Karpas-422 (cell line): ENCODE measurements around the gene BRICD5. TPM values are rescaled to one million over a fixed set of nuclear protein-coding genes. Genes with fewer than 3 reads are reported as not detected.

Experiments
- DNase-seq: peaks from one replicate; pipeline ENCODE4 v3.0.0-alpha.2; 2015
- H2AFZ ChIP-seq: fragments of 200-600 bp; sonication (generic); 2 replicates; pipeline ENCODE4 v1.6.1; 2014; ENCODE audit warnings: antibody characterized with exemption, low read length, mixed read lengths
- H3K27ac ChIP-seq: fragments of 200-600 bp; sonication (generic); 2 replicates; pipeline ENCODE4 v1.5.1; 2014; ENCODE audit warnings: mild to moderate bottlenecking, low read length, moderate library complexity
- H3K27me3 ChIP-seq: fragments of 200-600 bp; sonication (generic); 2 replicates; pipeline ENCODE4 v1.6.1; 2014; ENCODE audit warnings: low read length, mixed read lengths
- H3K36me3 ChIP-seq: fragments of 200-600 bp; sonication (generic); 2 replicates; pipeline ENCODE4 v1.6.1; 2014; ENCODE audit warnings: low read length, mixed read lengths; ENCODE audit not compliant: insufficient read depth
- H3K4me1 ChIP-seq: fragments of 200-600 bp; sonication (generic); 2 replicates; pipeline ENCODE4 v1.6.1; 2014; ENCODE audit warnings: mild to moderate bottlenecking, low read length, mixed read lengths
- H3K4me2 ChIP-seq: fragments of 200-600 bp; sonication (generic); 2 replicates; pipeline ENCODE4 v1.6.1; 2014; ENCODE audit warnings: low read length, low read depth, mild to moderate bottlenecking; ENCODE audit not compliant: poor library complexity, severe bottlenecking
- H3K4me3 ChIP-seq: fragments of 200-600 bp; sonication (generic); 2 replicates; pipeline ENCODE4 v1.5.1; 2014; ENCODE audit warnings: mild to moderate bottlenecking, antibody characterized with exemption, low read length, mixed read lengths
- H3K79me2 ChIP-seq: fragments of 200-600 bp; sonication (generic); 2 replicates; pipeline ENCODE4 v1.6.1; 2014; ENCODE audit warnings: mild to moderate bottlenecking, low read length, mixed read lengths
- H3K9ac ChIP-seq: fragments of 200-600 bp; sonication (generic); 2 replicates; pipeline ENCODE4 v1.6.0; 2014; ENCODE audit warnings: low read length
- H3K9me2 ChIP-seq: fragments of 200-600 bp; sonication (generic), shearing (Covaris generic); replicated peaks from 2 replicates; pipeline ENCODE4 v1.6.0; 2014; ENCODE audit warnings: mild to moderate bottlenecking, low read length, moderate library complexity; ENCODE audit not compliant: insufficient read depth
- H3K9me3 ChIP-seq: fragments of 300-700, 200-600 bp; sonication (generic); 2 replicates; pipeline ENCODE4 v1.6.1; 2014; ENCODE audit warnings: low read length, mixed read lengths
- H4K20me1 ChIP-seq: fragments of 200-600 bp; sonication (generic); 2 replicates; pipeline ENCODE4 v1.6.1; 2014; ENCODE audit warnings: mild to moderate bottlenecking, antibody characterized with exemption, low read length, low read depth; ENCODE audit not compliant: insufficient read depth
- total RNA-seq: library from RNA; depleted of rRNA; stranded (reverse); fragments of >200 nt; shearing (Covaris generic); gene quantifications from 2 replicates; pipeline ENCODE4 v1.2.3, GENCODE V29; 2014; ENCODE audit warnings: low replicate concordance

The BRICD5 gene
- total RNA-seq, 1 experiment from 2014 or later: 3.7 TPM

DNA sequence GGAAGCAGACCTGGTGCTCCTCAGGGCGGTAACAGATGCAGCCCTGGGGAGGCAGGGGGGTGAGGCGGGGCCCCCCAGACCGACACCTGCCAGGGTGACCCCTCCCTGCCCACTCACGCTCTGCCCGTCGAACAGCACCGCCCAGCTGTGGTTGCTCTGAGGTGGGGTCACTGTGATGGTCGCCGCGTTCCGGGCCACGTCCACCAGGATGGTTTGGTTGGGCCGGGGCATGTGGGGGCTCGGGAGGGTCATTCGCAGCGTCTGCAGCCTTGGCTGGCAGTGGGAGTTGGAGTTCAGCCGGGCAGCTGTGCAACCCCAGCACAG is 692 bp downstream of the BRICD5 start:
- Histone ChIP-seq H3K4me1 (peaks cover 42% of the 10 kb centered on the region), H3K9me2 (no peaks in the 10 kb centered on the region), H3K4me3 (no peak overlapping the region), H3K36me3 (0 out of 2 replicates have a peak, but pooled peaks cover 5% of the 10 kb centered on the region), H3K79me2 (peaks cover 50% of the 10 kb centered on the region), H3K9ac (no peak overlapping the region), H3K27me3 (no peaks in the 10 kb centered on the region), H3K4me2 (no peak overlapping the region), H4K20me1 (peaks cover 16% of the 10 kb centered on the region; the same call in 1 of the 2 replicates), H3K9me3 (no peaks in the 10 kb centered on the region), H2AFZ (no peak overlapping the region), H3K27ac (no peak overlapping the region)
- DNase-seq: no peak

DNA sequence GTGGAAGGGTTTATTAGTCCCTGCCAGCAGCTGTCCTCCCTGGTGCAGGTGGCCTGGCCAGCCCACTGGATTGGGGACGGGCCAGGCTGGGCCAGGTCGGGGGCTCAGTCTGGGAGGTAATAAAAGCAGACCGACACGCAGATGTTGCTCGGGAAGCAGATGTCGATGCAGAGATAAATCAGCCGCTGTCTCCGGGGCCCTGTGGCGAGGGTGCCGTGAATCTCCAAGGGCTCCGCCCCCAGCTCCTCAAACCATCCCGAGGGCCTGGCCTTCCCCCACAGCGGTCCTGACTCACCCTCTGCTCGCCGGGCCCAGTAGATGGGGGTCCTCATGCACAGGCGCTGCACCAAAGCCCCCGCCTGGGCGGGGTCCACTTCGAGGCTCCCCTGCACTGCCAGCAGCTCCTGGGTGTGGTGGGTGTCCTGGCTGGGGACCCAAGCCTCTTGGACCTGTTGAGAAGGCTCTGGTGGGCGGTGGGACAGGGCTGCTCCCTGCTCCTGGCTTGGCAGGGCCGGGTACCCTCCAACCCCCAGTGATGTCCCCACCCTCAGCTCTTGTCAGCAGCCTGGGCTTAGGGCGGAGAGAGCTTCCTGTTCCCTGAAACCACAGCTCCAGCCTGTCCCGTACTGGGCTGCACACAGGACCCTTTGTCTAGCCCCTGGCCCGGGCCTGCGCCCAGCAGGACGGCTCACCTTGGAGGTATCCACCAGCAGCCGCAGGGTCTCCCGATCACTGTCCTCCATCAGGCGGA is 1.2 kb downstream of the BRICD5 start:
- no peak overlapping the region for H3K27ac ChIP-seq
- H3K9ac ChIP-seq: no peak overlapping the region
- peaks cover 16% of the 10 kb centered on the region; the same call in 1 of the 2 replicates for H4K20me1 ChIP-seq
- no peak overlapping the region for H2AFZ ChIP-seq
- H3K4me2 ChIP-seq: no peak overlapping the region
- H3K9me2 ChIP-seq: no peaks in the 10 kb centered on the region
- H3K27me3 ChIP-seq: no peaks in the 10 kb centered on the region
- H3K9me3 ChIP-seq: no peaks in the 10 kb centered on the region
- no peak overlapping the region for H3K4me3 ChIP-seq
- H3K79me2 ChIP-seq: peaks cover 50% of the 10 kb centered on the region
- DNase-seq: no peak
- 0 out of 2 replicates have a peak, but pooled peaks cover 5% of the 10 kb centered on the region for H3K36me3 ChIP-seq
- peaks cover 47% of the 10 kb centered on the region for H3K4me1 ChIP-seq

- DNase-seq: no peak
- Histone ChIP-seq H3K9ac (no peak overlapping the region), H2AFZ (no peak overlapping the region), H3K36me3 (0 out of 2 replicates have a peak, but pooled peaks cover 5% of the 10 kb centered on the region), H3K27ac (no peak overlapping the region), H3K9me2 (no peaks in the 10 kb centered on the region), H3K9me3 (no peaks in the 10 kb centered on the region), H4K20me1 (peaks cover 16% of the 10 kb centered on the region; the same call in 1 of the 2 replicates), H3K79me2 (peaks cover 44% of the 10 kb centered on the region), H3K4me1 (peaks cover 49% of the 10 kb centered on the region), H3K27me3 (no peaks in the 10 kb centered on the region), H3K4me3 (no peak overlapping the region), H3K4me2 (no peak overlapping the region)
Measured at GRCh38 chr16:2208772-2209171, 1.9 kb downstream of the BRICD5 start.

DNA sequence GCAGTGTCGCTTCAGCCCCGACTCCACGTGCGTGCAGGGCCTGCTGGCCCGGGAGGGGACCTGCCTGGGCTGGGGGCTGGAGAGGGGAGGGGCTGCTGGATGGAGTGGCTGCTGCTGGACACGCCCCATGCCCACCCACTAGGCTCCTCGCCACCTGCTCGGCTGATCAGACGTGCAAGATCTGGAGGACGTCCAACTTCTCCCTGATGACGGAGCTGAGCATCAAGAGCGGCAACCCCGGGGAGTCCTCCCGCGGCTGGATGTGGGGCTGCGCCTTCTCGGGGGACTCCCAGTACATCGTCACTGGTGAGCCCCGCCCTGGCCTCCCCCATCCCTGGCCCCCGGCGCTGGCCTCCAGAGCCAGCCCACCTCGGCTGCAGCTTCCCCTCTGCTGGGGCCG is 2.4 kb downstream of the BRICD5 start:
- no peak overlapping the region for H3K9ac ChIP-seq
- H4K20me1 ChIP-seq: peaks cover 12% of the 10 kb centered on the region; the same call in 1 of the 2 replicates
- H3K27me3 ChIP-seq: no peaks in the 10 kb centered on the region
- no peaks in the 10 kb centered on the region for H3K9me3 ChIP-seq
- no peak overlapping the region for H3K4me3 ChIP-seq
- peaks cover 39% of the 10 kb centered on the region for H3K79me2 ChIP-seq
- H3K9me2 ChIP-seq: no peaks in the 10 kb centered on the region
- H3K27ac ChIP-seq: no peak overlapping the region
- no peak overlapping the region for H2AFZ ChIP-seq
- H3K36me3 ChIP-seq: 0 out of 2 replicates have a peak, but pooled peaks cover 5% of the 10 kb centered on the region
- no peak overlapping the region for H3K4me2 ChIP-seq
- DNase-seq: no peak
- H3K4me1 ChIP-seq: peaks cover 46% of the 10 kb centered on the region

- 0 out of 2 replicates have a peak, but pooled peaks cover 5% of the 10 kb centered on the region for H3K36me3 ChIP-seq
- H3K4me3 ChIP-seq: no peak overlapping the region
- H3K9me2 ChIP-seq: no peaks in the 10 kb centered on the region
- no peak overlapping the region for H3K27ac ChIP-seq
- H3K9ac ChIP-seq: no peak overlapping the region
- H3K4me2 ChIP-seq: no peak overlapping the region
- H2AFZ ChIP-seq: no peak overlapping the region
- H3K27me3 ChIP-seq: no peaks in the 10 kb centered on the region
- peaks cover 42% of the 10 kb centered on the region for H3K4me1 ChIP-seq
- no peaks in the 10 kb centered on the region for H3K9me3 ChIP-seq
- DNase-seq: no peak
- H3K79me2 ChIP-seq: peaks cover 35% of the 10 kb centered on the region
- H4K20me1 ChIP-seq: peaks cover 7% of the 10 kb centered on the region; the same call in 1 of the 2 replicates
Measured at GRCh38 chr16:2207872-2208271, 2.8 kb downstream of the BRICD5 start.

DNA sequence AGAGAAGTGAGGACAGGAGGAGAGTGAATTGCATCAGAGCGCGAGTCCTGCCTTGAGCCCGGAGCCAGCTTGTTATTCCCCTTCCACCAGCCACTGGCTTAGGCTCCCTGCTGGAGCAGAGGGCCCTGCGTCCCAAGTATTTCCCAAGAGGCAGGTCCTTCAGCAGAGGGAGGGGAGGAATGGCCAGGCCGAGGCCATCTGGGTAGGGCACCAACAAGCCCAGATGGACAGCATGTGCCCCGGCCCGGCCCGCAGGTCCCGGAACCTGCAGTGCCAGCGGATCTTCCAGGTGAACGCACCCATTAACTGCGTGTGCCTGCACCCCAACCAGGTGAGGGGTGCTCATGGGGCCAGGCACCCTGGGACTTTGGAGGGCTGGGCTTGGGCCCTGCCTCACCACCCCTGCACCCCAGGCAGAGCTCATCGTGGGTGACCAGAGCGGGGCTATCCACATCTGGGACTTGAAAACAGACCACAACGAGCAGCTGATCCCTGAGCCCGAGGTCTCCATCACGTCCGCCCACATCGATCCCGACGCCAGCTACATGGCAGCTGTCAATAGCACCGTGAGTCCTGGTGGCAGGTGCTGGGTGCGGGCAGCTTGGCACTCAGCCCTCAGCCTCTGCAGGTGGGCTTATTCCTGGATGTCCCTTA is 3.8 kb downstream of the BRICD5 start:
- H3K4me1 ChIP-seq: peaks cover 32% of the 10 kb centered on the region
- H4K20me1 ChIP-seq: no peaks in the 10 kb centered on the region
- H3K9me2 ChIP-seq: no peaks in the 10 kb centered on the region
- H3K27me3 ChIP-seq: no peaks in the 10 kb centered on the region
- 0 out of 2 replicates have a peak, but pooled peaks cover 5% of the 10 kb centered on the region for H3K36me3 ChIP-seq
- no peaks in the 10 kb centered on the region for H3K9me3 ChIP-seq
- H3K27ac ChIP-seq: peak overlapping the region; percentile 67; the same call in 1 of the 2 replicates
- H3K9ac ChIP-seq: peak overlapping the region; percentile 98
- H2AFZ ChIP-seq: no peak overlapping the region
- H3K4me2 ChIP-seq: peak overlapping the region; percentile 96
- H3K79me2 ChIP-seq: peaks cover 25% of the 10 kb centered on the region
- DNase-seq: no peak
- H3K4me3 ChIP-seq: peak overlapping the region; percentile 95

DNA sequence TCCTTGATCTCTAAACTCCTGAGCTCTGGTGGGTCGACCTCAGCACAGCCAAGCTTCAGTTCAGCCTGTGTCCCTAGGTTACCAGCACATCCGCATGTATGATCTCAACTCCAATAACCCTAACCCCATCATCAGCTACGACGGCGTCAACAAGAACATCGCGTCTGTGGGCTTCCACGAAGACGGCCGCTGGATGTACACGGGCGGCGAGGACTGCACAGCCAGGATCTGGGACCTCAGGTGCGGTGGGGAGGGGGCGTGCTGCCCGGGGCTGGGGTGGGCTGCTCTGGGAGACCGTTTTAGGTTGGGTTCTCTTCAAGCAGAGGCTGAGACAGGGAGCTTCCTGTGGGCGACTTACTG is 4.3 kb downstream of the BRICD5 start:
- Histone ChIP-seq H3K79me2 (peaks cover 25% of the 10 kb centered on the region), H3K9me2 (no peaks in the 10 kb centered on the region), H3K4me2 (peak overlapping the region; percentile 96), H2AFZ (no peak overlapping the region), H3K4me1 (peaks cover 29% of the 10 kb centered on the region), H3K9me3 (no peaks in the 10 kb centered on the region), H3K36me3 (0 out of 2 replicates have a peak, but pooled peaks cover 5% of the 10 kb centered on the region), H3K27me3 (no peaks in the 10 kb centered on the region), H3K4me3 (peak overlapping the region; percentile 95), H3K9ac (peak overlapping the region; percentile 98), H4K20me1 (no peaks in the 10 kb centered on the region), H3K27ac (peak overlapping the region; percentile 67)
- DNase-seq: no peak

- Histone ChIP-seq H3K27me3 (no peaks in the 10 kb centered on the region), H2AFZ (no peak overlapping the region; the same call in 1 of the 2 replicates), H4K20me1 (no peaks in the 10 kb centered on the region), H3K9ac (peak overlapping the region; percentile 98), H3K9me2 (no peaks in the 10 kb centered on the region), H3K4me3 (peak overlapping the region; percentile 95), H3K27ac (peak overlapping the region; percentile 67), H3K79me2 (peaks cover 25% of the 10 kb centered on the region), H3K4me2 (peak overlapping the region; percentile 96), H3K36me3 (0 out of 2 replicates have a peak, but pooled peaks cover 5% of the 10 kb centered on the region), H3K4me1 (peaks cover 29% of the 10 kb centered on the region), H3K9me3 (no peaks in the 10 kb centered on the region)
- no peak for DNase-seq
Measured at GRCh38 chr16:2205967-2206313, 4.7 kb downstream of the BRICD5 start.
